Activated naive CD8-positive, alpha-beta T cell treated with anti-CD3 and anti-CD28 coated beads for 36 hours (primary cell): Measurements from ENCODE around the gene SKP1. TPM values are rescaled to one million over a fixed set of nuclear protein-coding genes. Genes with fewer than 3 reads are reported as not detected.
"Not testable (repeated sequence)": the region's sequence is repeated elsewhere in the genome, so short reads cannot be mapped to it uniquely, and the experiment has no call there.

Source experiments
- DNase-seq: peaks from one replicate; pipeline ENCODE4 v3.0.0; 2021
- H3K27ac Mint-ChIP-seq: one replicate; pipeline ENCODE4 v1.8.0; 2022; ENCODE audit warnings: mild to moderate bottlenecking, moderate library complexity, mixed read lengths
- H3K27me3 Mint-ChIP-seq: one replicate; pipeline ENCODE4 v1.8.0; 2022; ENCODE audit warnings: mild to moderate bottlenecking, mixed read lengths
- H3K36me3 Mint-ChIP-seq: one replicate; pipeline ENCODE4 v1.8.0; 2021; ENCODE audit warnings: mild to moderate bottlenecking, mixed read lengths
- H3K4me1 Mint-ChIP-seq: one replicate; pipeline ENCODE4 v1.8.0; 2021; ENCODE audit warnings: mixed read lengths
- H3K4me3 Mint-ChIP-seq: one replicate; pipeline ENCODE4 v1.8.0; 2022; ENCODE audit warnings: mild to moderate bottlenecking, moderate library complexity, mixed read lengths
- H3K9me3 Mint-ChIP-seq: one replicate; pipeline ENCODE4 v1.8.0; 2022; ENCODE audit warnings: mixed read lengths
- total RNA-seq, 2 experiments: library from RNA; stranded (reverse); gene quantifications; one replicate each; pipeline ENCODE4 v1.2.3, GENCODE V29; 2021

SKP1 gene
- total RNA-seq, 2 experiments from 2014 or later: 253 to 260 TPM

DNA sequence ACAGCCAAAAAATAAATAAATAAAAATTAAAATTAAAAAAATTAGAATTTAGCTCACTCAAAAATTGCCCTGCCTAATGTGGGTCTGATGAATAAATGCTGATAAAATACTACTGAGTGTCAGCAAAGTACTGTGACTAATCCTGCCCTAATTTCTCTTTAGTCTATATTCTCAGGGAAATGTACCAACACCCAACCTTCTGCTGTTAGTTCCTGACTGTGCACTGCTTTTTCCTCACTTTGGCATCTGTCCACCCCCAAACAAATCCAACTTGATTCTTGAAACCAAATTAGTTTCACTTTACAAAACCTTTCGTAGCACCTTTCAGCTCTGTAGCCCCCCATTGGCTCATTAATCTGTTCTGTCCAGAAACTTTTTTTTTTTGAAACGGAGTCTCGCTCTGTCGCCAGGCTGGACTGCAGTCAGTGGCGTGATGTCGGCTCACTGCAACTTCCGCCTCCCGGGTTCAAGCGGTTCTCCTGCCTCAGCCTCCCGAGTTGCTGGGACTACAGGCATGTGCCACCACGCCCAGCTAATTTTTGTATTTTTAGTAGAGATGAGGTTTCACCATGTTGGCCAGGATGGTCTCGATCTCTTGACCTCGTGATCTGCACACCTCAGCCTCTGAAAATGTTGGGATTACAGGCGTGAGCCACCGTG is 24.4 kb downstream of the SKP1 start:
- Mint-ChIP-seq H3K4me1 (peaks cover 56% of the 10 kb centered on the region), H3K27ac (peak overlapping the region; percentile 26), H3K36me3 (peaks cover 43% of the 10 kb centered on the region)
- not testable (repeated sequence) for H3K27me3 Mint-ChIP-seq, DNase-seq, H3K4me3 Mint-ChIP-seq, H3K9me3 Mint-ChIP-seq

- peaks cover 56% of the 10 kb centered on the region for H3K4me1 Mint-ChIP-seq
- peak overlapping the region; percentile 72 for H3K27ac Mint-ChIP-seq
- H3K4me3 Mint-ChIP-seq: no peak overlapping the region
- H3K27me3 Mint-ChIP-seq: no peaks in the 10 kb centered on the region
- peaks cover 43% of the 10 kb centered on the region for H3K36me3 Mint-ChIP-seq
- H3K9me3 Mint-ChIP-seq: no peaks in the 10 kb centered on the region
- DNase-seq: no peak
These were observed 25.0 kb downstream of the SKP1 start for GRCh38 chr5:134151723-134152122.

GRCh38 chr5:134149571-134150303 is 27.0 kb downstream of the SKP1 start:
- Mint-ChIP-seq H3K36me3 (peaks cover 39% of the 10 kb centered on the region), H3K27me3 (no peaks in the 10 kb centered on the region), H3K4me3 (no peak overlapping the region), H3K9me3 (no peaks in the 10 kb centered on the region), H3K27ac (peak overlapping the region; percentile 81), H3K4me1 (peaks cover 59% of the 10 kb centered on the region)
- DNase-seq: no peak

- DNase-seq: no peak
- H3K4me1 Mint-ChIP-seq: peaks cover 59% of the 10 kb centered on the region
- no peak overlapping the region for H3K4me3 Mint-ChIP-seq
- H3K27me3 Mint-ChIP-seq: no peaks in the 10 kb centered on the region
- H3K9me3 Mint-ChIP-seq: no peaks in the 10 kb centered on the region
- H3K27ac Mint-ChIP-seq: peak overlapping the region; percentile 81
- H3K36me3 Mint-ChIP-seq: peaks cover 37% of the 10 kb centered on the region
These were observed 27.7 kb downstream of the SKP1 start for GRCh38 chr5:134148986-134149539.

DNA sequence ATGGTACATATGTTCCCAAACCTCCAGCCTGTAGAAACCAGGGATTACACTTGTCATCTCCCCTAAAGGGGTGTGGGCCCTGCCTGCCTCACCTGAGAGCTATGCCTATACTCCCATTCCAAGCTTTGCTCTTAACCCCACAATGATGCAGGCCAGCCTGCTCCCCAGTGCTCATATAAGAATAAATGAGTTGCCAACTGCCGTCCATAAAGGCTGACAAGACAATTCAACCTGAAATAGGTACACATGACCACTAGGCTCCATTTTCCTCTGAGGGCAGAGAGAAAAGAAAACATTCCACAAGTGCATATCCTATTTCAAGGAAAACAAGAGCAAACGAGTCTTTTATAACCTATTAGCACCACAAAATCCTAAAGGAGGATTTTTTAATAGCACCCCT is 28.4 kb downstream of the SKP1 start:
- no peaks in the 10 kb centered on the region for H3K27me3 Mint-ChIP-seq
- peaks cover 32% of the 10 kb centered on the region for H3K36me3 Mint-ChIP-seq
- no peak overlapping the region for H3K4me3 Mint-ChIP-seq
- no peaks in the 10 kb centered on the region for H3K9me3 Mint-ChIP-seq
- no peak for DNase-seq
- peaks cover 51% of the 10 kb centered on the region for H3K4me1 Mint-ChIP-seq
- H3K27ac Mint-ChIP-seq: peak overlapping the region; percentile 58

- Mint-ChIP-seq H3K27me3 (no peaks in the 10 kb centered on the region), H3K4me3 (no peak overlapping the region), H3K9me3 (no peaks in the 10 kb centered on the region), H3K36me3 (peaks cover 21% of the 10 kb centered on the region), H3K4me1 (peaks cover 45% of the 10 kb centered on the region), H3K27ac (peak overlapping the region; percentile 76)
- DNase-seq: no peak
These were observed 29.9 kb downstream of the SKP1 start for GRCh38 chr5:134146651-134147518.

- peak; percentile 79 for DNase-seq
- H3K36me3 Mint-ChIP-seq: peaks cover 25% of the 10 kb centered on the region
- H3K27me3 Mint-ChIP-seq: no peaks in the 10 kb centered on the region
- H3K4me3 Mint-ChIP-seq: no peak overlapping the region
- H3K4me1 Mint-ChIP-seq: peaks cover 47% of the 10 kb centered on the region
- peak overlapping the region; percentile 76 for H3K27ac Mint-ChIP-seq
- no peaks in the 10 kb centered on the region for H3K9me3 Mint-ChIP-seq
These were observed 30.8 kb downstream of the SKP1 start for GRCh38 chr5:134145779-134146581.

GRCh38 chr5:134145041-134145757 is 31.6 kb downstream of the SKP1 start:
- Mint-ChIP-seq H3K36me3 (peaks cover 24% of the 10 kb centered on the region), H3K4me3 (no peak overlapping the region), H3K9me3 (no peaks in the 10 kb centered on the region), H3K27ac (peak overlapping the region; percentile 76), H3K27me3 (no peaks in the 10 kb centered on the region), H3K4me1 (peaks cover 48% of the 10 kb centered on the region)
- DNase-seq: no peak

- H3K27ac Mint-ChIP-seq: peak overlapping the region; percentile 76
- DNase-seq: no peak
- no peaks in the 10 kb centered on the region for H3K9me3 Mint-ChIP-seq
- H3K4me3 Mint-ChIP-seq: no peak overlapping the region
- H3K27me3 Mint-ChIP-seq: no peaks in the 10 kb centered on the region
- H3K4me1 Mint-ChIP-seq: peaks cover 47% of the 10 kb centered on the region
- peaks cover 23% of the 10 kb centered on the region for H3K36me3 Mint-ChIP-seq
These were observed 32.5 kb downstream of the SKP1 start for GRCh38 chr5:134143944-134144941.

DNA sequence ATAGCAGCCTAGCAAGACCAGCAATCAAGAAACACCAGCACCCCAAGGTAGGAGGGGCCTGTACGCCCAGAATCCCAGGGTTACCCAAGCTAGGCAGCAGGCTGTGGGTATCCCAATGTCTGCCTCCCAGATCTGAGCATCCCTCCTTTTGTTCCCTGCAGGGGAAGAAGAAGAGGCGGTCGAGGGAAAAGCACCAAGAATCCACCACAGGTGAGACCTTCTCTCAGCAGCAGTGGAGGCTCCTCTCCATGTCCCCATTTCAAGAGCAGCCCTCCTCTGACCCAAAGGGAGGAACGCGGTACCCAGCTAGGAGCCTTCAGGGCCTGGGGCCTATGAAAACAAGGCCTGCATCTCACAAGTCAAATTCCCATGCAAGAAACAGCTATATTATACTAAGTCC is 33.3 kb downstream of the SKP1 start:
- H3K27me3 Mint-ChIP-seq: no peaks in the 10 kb centered on the region
- no peak overlapping the region for H3K27ac Mint-ChIP-seq
- H3K4me3 Mint-ChIP-seq: no peak overlapping the region
- H3K36me3 Mint-ChIP-seq: peaks cover 23% of the 10 kb centered on the region
- no peak for DNase-seq
- peaks cover 52% of the 10 kb centered on the region for H3K4me1 Mint-ChIP-seq
- no peaks in the 10 kb centered on the region for H3K9me3 Mint-ChIP-seq

- no peak for DNase-seq
- H3K9me3 Mint-ChIP-seq: no peaks in the 10 kb centered on the region
- no peak overlapping the region for H3K27ac Mint-ChIP-seq
- H3K36me3 Mint-ChIP-seq: peaks cover 27% of the 10 kb centered on the region
- no peak overlapping the region for H3K4me3 Mint-ChIP-seq
- peaks cover 54% of the 10 kb centered on the region for H3K4me1 Mint-ChIP-seq
- H3K27me3 Mint-ChIP-seq: no peaks in the 10 kb centered on the region
These were observed 33.9 kb downstream of the SKP1 start for GRCh38 chr5:134142806-134143205.

- Mint-ChIP-seq H3K36me3 (peaks cover 32% of the 10 kb centered on the region), H3K4me3 (no peak overlapping the region), H3K27me3 (no peaks in the 10 kb centered on the region), H3K9me3 (no peaks in the 10 kb centered on the region), H3K27ac (peak overlapping the region; percentile 65), H3K4me1 (peaks cover 61% of the 10 kb centered on the region)
- DNase-seq: no peak
These were observed 34.7 kb downstream of the SKP1 start for GRCh38 chr5:134142052-134142451.
